Transverse colon (tissue), 3 donors: ENCODE data around the gene ARL2.

Source experiments
- CTCF ChIP-seq, 5 experiments: fragments of 200-600 bp in 3 of 5; fragments of 450-650 bp in 2 of 5; sonication (generic) in 3 of 5; IDR thresholded peaks; 1 replicate in 2 of 5; 2 replicates in 3 of 5; pipeline ENCODE4 v1.5.1; 2016 to 2017; ENCODE audit warnings: antibody characterized with exemption in 5 of 5, inconsistent platforms in 3 of 5, mild to moderate bottlenecking in 2 of 5, moderate library complexity in 1 of 5
- POLR2A ChIP-seq: fragments of 450-650 bp; IDR thresholded peaks from one replicate; pipeline ENCODE4 v1.6.1; 2016; ENCODE audit warnings: antibody characterized with exemption, mild to moderate bottlenecking, moderate library complexity

GRCh38 chr11:64971421-64972233, 42.3 kb upstream of the ARL2 start, which contains the start of gene MAJIN:
- TF ChIP-seq CTCF (IDR thresholded peaks at IDR 0.05) (no peak), POLR2A (no peak)
